SK-N-SH (cell line): ENCODE measurements around the gene ANKMY1. TPM values are rescaled to one million over a fixed set of nuclear protein-coding genes. Genes with fewer than 3 reads are reported as not detected.

Experiments used
- CTCF ChIA-PET: fragments of 300-600, 350-600 bp; formaldehyde crosslinking; extraction: SDS; loops from one replicate; lab custom pipeline; 2021; lab: Yijun Ruan, JAX
- POLR2A ChIA-PET: fragments of 350-600 bp; sonication (Branson Sonifier 250); formaldehyde crosslinking; extraction: SDS; loops from one replicate; lab custom pipeline; 2020; ENCODE audit warnings: antibody characterized with exemption, inconsistent platforms; lab: Yijun Ruan, JAX
- DNase-seq: peaks from one replicate; pipeline ENCODE4 v3.0.0; 2012
- H2AFZ ChIP-seq: fragments of 200-600 bp; sonication (generic); 2 replicates; pipeline ENCODE4 v1.8.1; 2016; ENCODE audit warnings: antibody characterized with exemption, mild to moderate bottlenecking, low read depth
- H3F3A ChIP-seq: fragments of 200-600 bp; sonication (generic); replicated peaks from 2 replicates; pipeline ENCODE3; 2016; ENCODE audit warnings: antibody characterized with exemption, mild to moderate bottlenecking; ENCODE audit not compliant: insufficient read depth
- H3K27ac ChIP-seq, 2 experiments: fragments of 200-500 bp in 1 of 2; fragments of 200-600 bp in 1 of 2; sonication (Bioruptor generic) in 1 of 2; sonication (generic), shearing (Covaris generic) in 1 of 2; 2 replicates each; pipeline versions ENCODE4 v1.5.1 to v1.6.1; 2014 to 2016; ENCODE audit warnings: low read depth in 2 of 2, inconsistent platforms in 1 of 2, low read length in 1 of 2, mild to moderate bottlenecking in 1 of 2, mixed read lengths in 1 of 2
- H3K27me3 ChIP-seq: fragments of 200-600 bp; sonication (generic), shearing (Covaris generic); 2 replicates; pipeline ENCODE4 v1.6.1; 2016; ENCODE audit warnings: mixed run types; ENCODE audit not compliant: insufficient read depth
- H3K36me3 ChIP-seq, 2 experiments: fragments of 200-500 bp in 1 of 2; fragments of 200-600 bp in 1 of 2; sonication (Bioruptor generic) in 1 of 2; sonication (generic) in 1 of 2; replicated peaks in 1 of 2; 2 replicates each; pipeline versions ENCODE3 to v1.5.1; 2014 to 2016; ENCODE audit warnings: low read length in 1 of 2, mild to moderate bottlenecking in 1 of 2; ENCODE audit not compliant: insufficient read depth in 2 of 2, control insufficient read depth in 1 of 2
- H3K4me1 ChIP-seq, 2 experiments: fragments of 200-500 bp in 1 of 2; fragments of 200-600 bp in 1 of 2; sonication (Bioruptor generic) in 1 of 2; sonication (generic), shearing (Covaris generic) in 1 of 2; 2 replicates each; pipeline versions ENCODE4 v1.5.1 to v1.6.1; 2014 to 2016; ENCODE audit warnings: low read depth in 1 of 2, low read length in 1 of 2, mixed run types in 1 of 2; ENCODE audit not compliant: insufficient read depth in 2 of 2, control insufficient read depth in 1 of 2
- H3K4me2 ChIP-seq: fragments of 200-600 bp; sonication (generic), shearing (Covaris generic); 2 replicates; pipeline ENCODE4 v1.6.1; 2017; ENCODE audit warnings: mixed run types
- H3K4me3 ChIP-seq, 2 experiments: fragments of 200-500 bp in 1 of 2; fragments of 200-600 bp in 1 of 2; sonication (Bioruptor generic) in 1 of 2; sonication (generic), shearing (Covaris generic) in 1 of 2; 2 replicates each; pipeline versions ENCODE4 v1.5.1 to v1.8.1; 2014 to 2016; ENCODE audit warnings: low read depth in 2 of 2, inconsistent platforms in 1 of 2, low read length in 1 of 2, mild to moderate bottlenecking in 1 of 2, mixed read lengths in 1 of 2, moderate library complexity in 1 of 2
- H3K79me2 ChIP-seq: fragments of 200-600 bp; sonication (generic); 2 replicates; pipeline ENCODE4 v1.8.1; 2017; ENCODE audit warnings: mild to moderate bottlenecking; ENCODE audit not compliant: insufficient read depth
- H3K9ac ChIP-seq: fragments of 200-600 bp; sonication (generic); 2 replicates; pipeline ENCODE4 v1.6.1; 2017; ENCODE audit warnings: mixed run types
- H3K9me2 ChIP-seq: fragments of 200-600 bp; sonication (generic); 2 replicates; pipeline ENCODE4 v1.6.1; 2017; ENCODE audit warnings: mixed run types
- H3K9me3 ChIP-seq: fragments of 200-600 bp; sonication (generic); 2 replicates; pipeline ENCODE4 v1.6.1; 2017; ENCODE audit warnings: mixed run types, mild to moderate bottlenecking, moderate library complexity
- H4K20me1 ChIP-seq: fragments of 200-600 bp; sonication (generic); 2 replicates; pipeline ENCODE4 v1.6.1; 2017; ENCODE audit warnings: mild to moderate bottlenecking, mixed run types; ENCODE audit not compliant: insufficient read depth
- CHD2 ChIP-seq: fragments of 150-350 bp; IDR thresholded peaks from 2 replicates; pipeline ENCODE4 v1.6.1; 2018; ENCODE audit warnings: low read length; ENCODE audit not compliant: partially characterized antibody
- CTCF ChIP-seq: fragments of 200-600 bp; sonication (generic); IDR thresholded peaks from 2 replicates; pipeline ENCODE4 v1.6.1; 2017; ENCODE audit warnings: antibody characterized with exemption, mild to moderate bottlenecking, moderate library complexity
- ELF1 ChIP-seq: IDR thresholded peaks from 2 replicates; pipeline ENCODE4 v1.4.0; 2012
- EP300 ChIP-seq, 2 experiments: IDR thresholded peaks; 2 replicates each; pipeline versions ENCODE4 v1.4.0 to v1.6.1; 2012; ENCODE audit warnings: borderline replicate concordance in 1 of 2, low read depth in 1 of 2, low read length in 1 of 2
- FOSL2 ChIP-seq: IDR thresholded peaks from 2 replicates; pipeline ENCODE4 v1.4.0; 2012; ENCODE audit warnings: low read depth, mild to moderate bottlenecking, moderate library complexity, borderline replicate concordance
- GABPA ChIP-seq: IDR thresholded peaks from 2 replicates; pipeline ENCODE4 v1.4.0; 2012; ENCODE audit warnings: low read depth, mild to moderate bottlenecking
- GATA2 ChIP-seq: sonication (generic); formaldehyde crosslinking; IDR thresholded peaks from 2 replicates; pipeline ENCODE4 v1.5.0; 2020; ENCODE audit warnings: mild to moderate bottlenecking, missing genetic modification reagents
- IRF3 ChIP-seq: fragments of 150-350 bp; IDR thresholded peaks from 2 replicates; pipeline ENCODE4 v1.6.1; 2016; ENCODE audit warnings: mild to moderate bottlenecking, low read depth, low read length
- MXI1 ChIP-seq: IDR thresholded peaks from 2 replicates; pipeline ENCODE4 v1.6.1; 2012; ENCODE audit warnings: mild to moderate bottlenecking, low read depth, low read length, improper control_type of control experiment
- PBX3 ChIP-seq: IDR thresholded peaks from 2 replicates; pipeline ENCODE4; 2012
- RAD21 ChIP-seq: IDR thresholded peaks from 2 replicates; pipeline ENCODE4 v1.6.1; 2012; ENCODE audit warnings: mild to moderate bottlenecking, low read length
- SIN3A ChIP-seq: IDR thresholded peaks from 2 replicates; pipeline ENCODE4 v1.6.1; 2012; ENCODE audit warnings: low read depth, mild to moderate bottlenecking, low read length, moderate library complexity, borderline replicate concordance
- TCF12 ChIP-seq: IDR thresholded peaks from 2 replicates; pipeline ENCODE4 v1.4.0; 2012
- WGBS: methylation state at CpG from one replicate; pipeline ENCODE4 v1.1.6; 2017; ENCODE audit warnings: low lambda C conversion rate; 5-methylcytosine and 5-hydroxymethylcytosine counted together
- polyA plus RNA-seq, 3 experiments: library from polyadenylated mRNA; depleted of rRNA; stranded (reverse); fragments of >200 nt; gene quantifications; 2 replicates each; pipeline ENCODE4 v1.2.3, GENCODE V29; 2012

ANKMY1 gene
- polyA plus RNA-seq, 1 of the 3 experiments (the other 2 are of a cell fraction) = 12.1 TPM

GRCh38 chr2:240577281-240578109 lies 19.7 kb upstream of the ANKMY1 start:
- Histone ChIP-seq H3K4me3 (no peak overlapping the region), H3K27ac (no peak overlapping the region; a peak in 1 of 4 replicates), H3F3A (peaks cover 3% of the 10 kb centered on the region), H3K79me2 (peaks cover 32% of the 10 kb centered on the region; the same call in 1 of the 2 replicates), H3K9ac (no peak overlapping the region), H3K36me3 (peaks cover 4 to 44% of the 10 kb centered on the region in 2 experiments), H3K9me3 (no peaks in the 10 kb centered on the region)
- DNase-seq = no peak
- ChIA-PET POLR2A (interaction anchor here (0.9 kb wide), 1 partner anchor 9 kb away, joined by 3 read pairs; the partner anchor contains the start of gene RNPEPL1), CTCF (interaction anchor here (1.9 to 3.1 kb wide), 2 partner anchors 11 to 63 kb away, joined by 6 to 14 read pairs; no protein-coding TSS in a partner anchor)
- WGBS = 93% methylated on average over 9 of the region's 26 CpGs
- TF ChIP-seq CTCF (no peak), SIN3A (no peak), GATA2 (no peak), CHD2 (no peak), FOSL2 (no peak), RAD21 (no peak), TCF12 (no peak), EP300 (IDR thresholded peaks at IDR 0.05; ENCODE audit: borderline replicate concordance in 1 of 2, low read depth in 1 of 2, low read length in 1 of 2) (no peak), PBX3 (no peak), GABPA (no peak), ELF1 (no peak), IRF3 (no peak), MXI1 (no peak)
- TF ChIP-seq, all 33 proteins: peak for 0
- Histone ChIP-seq H4K20me1 (peaks cover 17% of the 10 kb centered on the region; the same call in 1 of the 2 replicates), H3K4me2 (no peak overlapping the region), H3K4me1 (peaks cover 0 to 7% of the 10 kb centered on the region in 2 experiments; a peak in 1 of 4 replicates), H2AFZ (no peak overlapping the region), H3K9me2 (no peaks in the 10 kb centered on the region), H3K27me3 (no peaks in the 10 kb centered on the region)
